ENCODE measurements around the gene FGGY. TPM values are rescaled to one million over a fixed set of nuclear protein-coding genes. Genes with fewer than 3 reads are reported as not detected.

The FGGY gene
- total and polyA plus RNA-seq, 11 donors, result 7.2 to 42.9 (median 32.0) TPM

GRCh38 chr1:59596956-59597355 lies 300.1 kb downstream of the FGGY start:
- no peak for ATAC-seq
- Histone ChIP-seq H3K27ac (peak overlapping the region in 7 of 12 donors; percentile 1 to 73 (median 34)), H3K9me3 (no peaks in the 10 kb centered on the region), H3K36me3 (no peaks in the 10 kb centered on the region), H3K27me3 (no peaks in the 10 kb centered on the region), H3K4me1 (peaks cover 0 to 20% (median 10%) of the 10 kb centered on the region in 12 donors), H3K4me3 (no peak overlapping the region)
- WGBS, 4 donors, result 95 to 100% (median 98%) methylated on average over 1 of the region's 1 CpG
- TF ChIP-seq, protein P1, sequence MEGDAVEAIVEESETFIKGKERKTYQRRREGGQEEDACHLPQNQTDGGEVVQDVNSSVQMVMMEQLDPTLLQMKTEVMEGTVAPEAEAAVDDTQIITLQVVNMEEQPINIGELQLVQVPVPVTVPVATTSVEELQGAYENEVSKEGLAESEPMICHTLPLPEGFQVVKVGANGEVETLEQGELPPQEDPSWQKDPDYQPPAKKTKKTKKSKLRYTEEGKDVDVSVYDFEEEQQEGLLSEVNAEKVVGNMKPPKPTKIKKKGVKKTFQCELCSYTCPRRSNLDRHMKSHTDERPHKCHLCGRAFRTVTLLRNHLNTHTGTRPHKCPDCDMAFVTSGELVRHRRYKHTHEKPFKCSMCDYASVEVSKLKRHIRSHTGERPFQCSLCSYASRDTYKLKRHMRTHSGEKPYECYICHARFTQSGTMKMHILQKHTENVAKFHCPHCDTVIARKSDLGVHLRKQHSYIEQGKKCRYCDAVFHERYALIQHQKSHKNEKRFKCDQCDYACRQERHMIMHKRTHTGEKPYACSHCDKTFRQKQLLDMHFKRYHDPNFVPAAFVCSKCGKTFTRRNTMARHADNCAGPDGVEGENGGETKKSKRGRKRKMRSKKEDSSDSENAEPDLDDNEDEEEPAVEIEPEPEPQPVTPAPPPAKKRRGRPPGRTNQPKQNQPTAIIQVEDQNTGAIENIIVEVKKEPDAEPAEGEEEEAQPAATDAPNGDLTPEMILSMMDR (IDR thresholded peaks at IDR 0.05), result no peak
- TF ChIP-seq POLR2A (IDR thresholded peaks at IDR 0.05), result no peak
- no peak for DNase-seq
- intact Hi-C loops (cut with DNase I), result loop anchor here in 1 of 10 donors (2.0 kb wide), 1 partner anchor 204 kb away; no protein-coding TSS in a partner anchor

- H3K27ac ChIP-seq, result peak overlapping the region in 1 of 12 donors; percentile 73
- DNase-seq, result no peak
- no peaks in the 10 kb centered on the region for H3K9me3 ChIP-seq
- no peak for TF ChIP-seq POLR2A (IDR thresholded peaks at IDR 0.05)
- TF ChIP-seq, protein P1 (IDR thresholded peaks at IDR 0.05), result no peak
- no peak overlapping the region for H3K4me3 ChIP-seq
- H3K27me3 ChIP-seq, result no peaks in the 10 kb centered on the region
- H3K36me3 ChIP-seq, result no peaks in the 10 kb centered on the region
- intact Hi-C loops (cut with DNase I), result loop anchor here in 1 of 10 donors (2.0 kb wide), 1 partner anchor 205 kb away; no protein-coding TSS in a partner anchor
- 96 to 99% (median 98%) methylated on average over 8 of the region's 8 CpGs for WGBS, 4 donors
- peaks cover 0 to 20% (median 10%) of the 10 kb centered on the region in 12 donors for H3K4me1 ChIP-seq
- ATAC-seq, result no peak
These were observed 300.7 kb downstream of the FGGY start for GRCh38 chr1:59597420-59598119.

GRCh38 chr1:59598120-59598440 lies 301.2 kb downstream of the FGGY start:
- Histone ChIP-seq H3K9me3 (no peaks in the 10 kb centered on the region), H3K27ac (no peak overlapping the region), H3K27me3 (no peaks in the 10 kb centered on the region), H3K4me1 (peaks cover 0 to 20% (median 10%) of the 10 kb centered on the region in 12 donors), H3K4me3 (no peak overlapping the region), H3K36me3 (no peaks in the 10 kb centered on the region)
- TF ChIP-seq, protein P1 (IDR thresholded peaks at IDR 0.05), result no peak
- TF ChIP-seq POLR2A (IDR thresholded peaks at IDR 0.05), result no peak
- intact Hi-C loops (cut with DNase I), result no loop called here
- ATAC-seq (no peak), DNase-seq (no peak)

GRCh38 chr1:59601041-59601441 lies 304.1 kb downstream of the FGGY start:
- TF ChIP-seq, protein P1 (IDR thresholded peaks at IDR 0.05), result no peak
- TF ChIP-seq POLR2A (IDR thresholded peaks at IDR 0.05), result no peak
- 44 to 74% (median 58%) methylated on average over 7 to 11 of the region's 11 CpGs for WGBS, 4 donors
- H3K27ac ChIP-seq, result peak overlapping the region in 8 of 12 donors; percentile 37 to 76 (median 60)
- H3K4me1 ChIP-seq, result peaks cover 0 to 16% (median 7%) of the 10 kb centered on the region in 12 donors
- no peaks in the 10 kb centered on the region for H3K36me3 ChIP-seq
- ATAC-seq (peak; percentile 87 to 95 (median 94)), DNase-seq (peak; percentile 51 to 78 (median 67))
- no peaks in the 10 kb centered on the region for H3K27me3 ChIP-seq
- H3K4me3 ChIP-seq, result no peak overlapping the region
- no peaks in the 10 kb centered on the region for H3K9me3 ChIP-seq
- intact Hi-C loops (cut with DNase I), result no loop called here
